Activated CD8-positive, alpha-beta T cell treated with anti-CD3 and anti-CD28 coated beads for 36 hours (primary cell): Measurements from ENCODE around the gene AJM1. TPM values are rescaled to one million over a fixed set of nuclear protein-coding genes. Genes with fewer than 3 reads are reported as not detected.
"Not testable (repeated sequence)": the region's sequence is repeated elsewhere in the genome, so short reads cannot be mapped to it uniquely, and the experiment has no call there.

ENCODE experiments used
- ATAC-seq: fragments of 200-7000 bp; cut with Tn5 transposase; one replicate; pipeline ENCODE4 v1.10.0; 2021; ENCODE audit warnings: mild to moderate bottlenecking, moderate library complexity
- CTCF ChIA-PET: fragments of 350-600 bp; sonication (Branson Sonifier 250); formaldehyde crosslinking; loops from one replicate; lab custom pipeline; 2021; ENCODE audit warnings: antibody characterized with exemption; lab: Charles Lee
- POLR2A ChIA-PET: fragments of 350-600 bp; sonication (Branson Sonifier 250); formaldehyde crosslinking; loops from one replicate; lab custom pipeline; 2021; ENCODE audit warnings: antibody characterized with exemption; lab: Charles Lee
- DNase-seq: peaks from one replicate; pipeline ENCODE4 v3.0.0-alpha.2; 2020
- H3K27ac Mint-ChIP-seq: one replicate; pipeline ENCODE4 v1.8.0; 2021; ENCODE audit warnings: mild to moderate bottlenecking, mixed read lengths
- H3K27me3 Mint-ChIP-seq: one replicate; pipeline ENCODE4 v1.8.0; 2021; ENCODE audit warnings: mixed read lengths
- H3K36me3 Mint-ChIP-seq: one replicate; pipeline ENCODE4 v1.8.0; 2021; ENCODE audit warnings: low read depth, mixed read lengths
- H3K4me1 Mint-ChIP-seq: one replicate; pipeline ENCODE4 v1.8.0; 2021; ENCODE audit warnings: low read depth, mixed read lengths
- H3K4me3 Mint-ChIP-seq: one replicate; pipeline ENCODE4 v1.8.0; 2021; ENCODE audit warnings: mild to moderate bottlenecking, moderate library complexity, mixed read lengths
- H3K9me3 Mint-ChIP-seq: one replicate; pipeline ENCODE4 v1.8.0; 2021; ENCODE audit warnings: mixed read lengths
- intact Hi-C: fragments of 100-400 bp; cut with micrococcal nuclease; formaldehyde crosslinking; loops from one replicate; pipeline ENCODE4 v1.10.0; 2022
- total RNA-seq, 2 experiments: library from RNA; stranded (reverse); gene quantifications; one replicate each; pipeline ENCODE4 v1.2.3, GENCODE V29; 2021
- TF ChIP-seq, protein P1 (sequence below): fragments of 200-600 bp; IDR thresholded peaks from one replicate; pipeline ENCODE4 v1.8.0; 2022; ENCODE audit warnings: antibody characterized with exemption, mild to moderate bottlenecking

The AJM1 gene
- total RNA-seq, 2 experiments from 2014 or later = 5.8 to 6.4 TPM

DNA sequence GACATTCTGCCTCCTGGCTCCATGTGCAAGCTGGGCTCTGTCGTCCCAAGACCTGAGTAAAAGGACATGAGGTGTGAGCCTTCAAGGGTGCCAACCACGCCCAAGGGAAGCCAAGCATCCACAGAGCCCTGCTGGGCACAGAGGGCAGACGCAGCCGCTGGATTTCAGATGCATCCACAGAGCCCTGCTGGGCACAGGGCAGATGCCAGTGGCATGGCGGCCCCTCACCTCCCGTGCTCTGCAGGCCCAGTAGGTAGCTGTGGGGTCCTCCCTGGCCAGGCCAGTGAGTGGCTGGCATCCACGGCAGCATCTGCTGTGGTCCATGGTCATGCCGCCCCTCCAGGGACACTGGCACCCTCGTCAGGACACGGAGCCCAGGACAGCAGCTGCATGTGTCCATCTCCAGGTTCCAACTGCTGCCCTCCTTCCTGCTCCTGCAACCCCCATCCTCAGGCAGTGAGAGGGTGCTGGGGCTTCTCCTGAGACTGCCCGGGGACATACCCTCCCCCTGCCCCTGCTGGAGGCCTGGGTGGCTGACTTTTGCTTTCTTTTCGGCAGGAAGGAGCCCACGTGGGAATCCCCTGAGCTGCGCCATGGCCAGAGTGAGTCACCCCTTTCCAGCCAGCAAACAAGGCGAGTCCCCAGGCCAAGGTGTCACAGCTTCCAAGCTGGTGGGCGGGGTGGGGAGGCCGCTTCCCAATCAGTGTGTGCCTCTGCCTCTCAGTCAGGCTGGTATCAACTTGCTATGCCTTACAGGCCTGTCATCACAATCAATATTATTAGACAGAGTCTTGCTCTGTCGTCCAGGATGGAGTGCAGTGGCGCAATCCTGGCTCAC is 40.0 kb downstream of the AJM1 start:
- ChIA-PET POLR2A (interaction anchor here (0.6 to 2.7 kb wide), 12 partner anchors 10 to 565 kb away, joined by 3 to 15 read pairs (median 6); partner anchors contain the start of genes EDF1 and RABL6), CTCF (interaction anchor here (0.7 to 2.6 kb wide), 13 partner anchors 11 to 181 kb away, joined by 3 to 15 read pairs (median 3); partner anchors contain the start of gene AJM1)
- Mint-ChIP-seq H3K36me3 (peaks cover 12% of the 10 kb centered on the region), H3K27ac (peak overlapping the region; percentile 88), H3K4me1 (peaks cover 45% of the 10 kb centered on the region), H3K4me3 (peak overlapping the region; percentile 67), H3K9me3 (no peaks in the 10 kb centered on the region), H3K27me3 (no peaks in the 10 kb centered on the region)
- DNase-seq (peak; percentile 97), ATAC-seq (peak; percentile 66)
- TF ChIP-seq, protein P1, sequence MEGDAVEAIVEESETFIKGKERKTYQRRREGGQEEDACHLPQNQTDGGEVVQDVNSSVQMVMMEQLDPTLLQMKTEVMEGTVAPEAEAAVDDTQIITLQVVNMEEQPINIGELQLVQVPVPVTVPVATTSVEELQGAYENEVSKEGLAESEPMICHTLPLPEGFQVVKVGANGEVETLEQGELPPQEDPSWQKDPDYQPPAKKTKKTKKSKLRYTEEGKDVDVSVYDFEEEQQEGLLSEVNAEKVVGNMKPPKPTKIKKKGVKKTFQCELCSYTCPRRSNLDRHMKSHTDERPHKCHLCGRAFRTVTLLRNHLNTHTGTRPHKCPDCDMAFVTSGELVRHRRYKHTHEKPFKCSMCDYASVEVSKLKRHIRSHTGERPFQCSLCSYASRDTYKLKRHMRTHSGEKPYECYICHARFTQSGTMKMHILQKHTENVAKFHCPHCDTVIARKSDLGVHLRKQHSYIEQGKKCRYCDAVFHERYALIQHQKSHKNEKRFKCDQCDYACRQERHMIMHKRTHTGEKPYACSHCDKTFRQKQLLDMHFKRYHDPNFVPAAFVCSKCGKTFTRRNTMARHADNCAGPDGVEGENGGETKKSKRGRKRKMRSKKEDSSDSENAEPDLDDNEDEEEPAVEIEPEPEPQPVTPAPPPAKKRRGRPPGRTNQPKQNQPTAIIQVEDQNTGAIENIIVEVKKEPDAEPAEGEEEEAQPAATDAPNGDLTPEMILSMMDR = peak; percentile 24
- intact Hi-C loops = no loop called here

DNA sequence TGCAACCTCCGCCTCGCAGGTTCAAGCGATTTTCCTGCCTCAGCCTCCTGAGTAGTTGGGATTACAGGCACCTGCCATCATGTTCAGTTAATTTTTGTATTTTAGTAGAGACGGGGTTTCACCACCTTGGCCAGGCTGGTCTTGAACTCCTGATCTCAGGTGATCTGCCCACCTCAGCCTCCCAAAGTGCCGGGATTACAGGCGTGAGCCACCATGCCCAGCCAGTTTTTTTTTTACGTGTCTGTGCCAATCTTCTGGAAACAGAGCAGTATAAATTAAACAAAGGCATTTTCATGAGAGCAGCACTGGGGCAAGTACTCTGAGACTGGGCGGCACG is 40.6 kb downstream of the AJM1 start:
- intact Hi-C loops, DNase-seq, ATAC-seq, H3K9me3 Mint-ChIP-seq, H3K27me3 Mint-ChIP-seq: not testable (repeated sequence)
- Mint-ChIP-seq H3K36me3 (peaks cover 14% of the 10 kb centered on the region), H3K4me1 (peaks cover 48% of the 10 kb centered on the region), H3K27ac (peak overlapping the region; percentile 88), H3K4me3 (peak overlapping the region; percentile 67)
- ChIA-PET POLR2A (interaction anchor here (1.2 to 2.7 kb wide), 5 partner anchors 15 to 111 kb away, joined by 3 to 15 read pairs (median 6); no protein-coding TSS in a partner anchor), CTCF (interaction anchor here (1.4 to 2.6 kb wide), 3 partner anchors 38 to 75 kb away, joined by 4 to 15 read pairs (median 9); partner anchors contain the start of genes AJM1 and RABL6)

DNA sequence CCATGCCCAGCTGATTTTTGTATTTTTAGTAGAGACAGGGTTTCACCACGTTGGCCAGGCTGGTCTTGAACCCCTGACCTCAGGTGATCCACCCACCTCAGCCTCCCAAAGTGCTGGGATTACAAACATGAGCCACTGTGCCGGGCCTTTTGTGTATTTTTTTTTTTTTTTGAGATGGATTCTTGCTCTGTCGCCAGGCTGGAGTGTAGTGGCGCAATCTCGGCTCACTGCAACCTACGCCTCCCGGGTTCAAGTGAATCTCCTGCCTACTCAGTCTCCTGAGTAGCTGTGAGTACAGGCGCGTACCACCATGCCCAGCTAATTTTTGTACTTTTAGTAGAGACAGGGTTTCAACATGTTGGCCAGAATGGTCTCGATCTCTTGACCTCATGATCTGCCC is 41.4 kb downstream of the AJM1 start:
- H3K27me3 Mint-ChIP-seq, H3K9me3 Mint-ChIP-seq, H3K4me3 Mint-ChIP-seq, intact Hi-C loops, ATAC-seq, DNase-seq: not testable (repeated sequence)
- H3K4me1 Mint-ChIP-seq = peaks cover 55% of the 10 kb centered on the region
- peak overlapping the region; percentile 88 for H3K27ac Mint-ChIP-seq
- ChIA-PET POLR2A (interaction anchor here (0.6 to 2.7 kb wide), 5 partner anchors 18 to 110 kb away, joined by 3 to 15 read pairs (median 4); partner anchors contain the start of gene PAXX), CTCF (interaction anchor here (1.2 to 2.6 kb wide), 6 partner anchors 36 to 146 kb away, joined by 3 to 15 read pairs (median 6); partner anchors contain the start of genes AJM1 and RABL6)
- peaks cover 14% of the 10 kb centered on the region for H3K36me3 Mint-ChIP-seq

DNA sequence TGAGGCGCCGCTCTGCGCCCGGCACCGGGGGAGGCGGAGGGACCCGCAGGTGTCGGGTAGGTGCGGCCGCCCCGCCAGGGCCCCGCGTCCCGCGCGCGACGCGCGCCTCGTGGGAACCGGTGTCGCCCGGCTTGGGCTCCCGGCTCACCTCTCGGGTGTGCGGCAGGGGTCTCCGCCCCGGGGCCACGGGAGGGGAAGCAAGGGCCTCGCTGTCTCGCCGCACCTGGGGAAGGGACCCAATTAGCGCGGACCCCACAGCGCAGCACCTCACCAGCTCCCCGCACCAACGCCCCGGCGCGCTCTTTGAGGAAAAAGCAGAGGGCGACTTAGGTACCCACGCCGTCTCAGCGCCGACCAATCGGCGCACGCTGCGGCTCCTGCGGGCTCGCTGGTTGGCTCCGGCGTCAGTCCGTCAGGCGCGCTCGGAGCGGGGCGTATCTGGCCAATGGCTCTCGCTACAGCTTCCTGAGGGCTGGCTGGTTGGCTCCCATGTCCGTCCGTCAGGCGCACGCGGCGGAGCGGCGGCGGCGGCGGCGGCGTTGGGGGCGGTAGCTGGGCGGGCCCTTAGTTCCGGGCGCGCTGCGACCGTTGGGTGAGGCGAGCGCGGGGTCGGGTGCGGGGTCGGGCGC is 43.8 kb downstream of the AJM1 start, which contains the start of gene TRAF2:
Gene TRAF2, plus strand, starts transcription at position 567 of the 629 bp plus-strand sequence. CDS start 12,225 bp downstream, outside the sequence.
- CTCF ChIA-PET = interaction anchor here (0.6 to 1.3 kb wide), 4 partner anchors 43 to 143 kb away, joined by 3 to 6 read pairs (median 3); partner anchors contain the start of genes AJM1, C8G and FBXW5
- Mint-ChIP-seq H3K36me3 (peaks cover 26% of the 10 kb centered on the region), H3K4me1 (peaks cover 57% of the 10 kb centered on the region), H3K4me3 (peak within 1 kb of the TSS; percentile 89), H3K27me3 (no peaks in the 10 kb centered on the region), H3K9me3 (no peaks in the 10 kb centered on the region), H3K27ac (peak within 1 kb of the TSS; percentile 84)
- ATAC-seq (peak; percentile 88), DNase-seq (peak; percentile 98)
- TF ChIP-seq, protein P1 = no peak
- POLR2A ChIA-PET = interaction anchor here (0.5 to 6.6 kb wide), 9 partner anchors 11 to 148 kb away, joined by 3 to 49 read pairs (median 3); partner anchors contain the start of genes EDF1, PAXX and RABL6
- intact Hi-C loops = no loop called here

DNA sequence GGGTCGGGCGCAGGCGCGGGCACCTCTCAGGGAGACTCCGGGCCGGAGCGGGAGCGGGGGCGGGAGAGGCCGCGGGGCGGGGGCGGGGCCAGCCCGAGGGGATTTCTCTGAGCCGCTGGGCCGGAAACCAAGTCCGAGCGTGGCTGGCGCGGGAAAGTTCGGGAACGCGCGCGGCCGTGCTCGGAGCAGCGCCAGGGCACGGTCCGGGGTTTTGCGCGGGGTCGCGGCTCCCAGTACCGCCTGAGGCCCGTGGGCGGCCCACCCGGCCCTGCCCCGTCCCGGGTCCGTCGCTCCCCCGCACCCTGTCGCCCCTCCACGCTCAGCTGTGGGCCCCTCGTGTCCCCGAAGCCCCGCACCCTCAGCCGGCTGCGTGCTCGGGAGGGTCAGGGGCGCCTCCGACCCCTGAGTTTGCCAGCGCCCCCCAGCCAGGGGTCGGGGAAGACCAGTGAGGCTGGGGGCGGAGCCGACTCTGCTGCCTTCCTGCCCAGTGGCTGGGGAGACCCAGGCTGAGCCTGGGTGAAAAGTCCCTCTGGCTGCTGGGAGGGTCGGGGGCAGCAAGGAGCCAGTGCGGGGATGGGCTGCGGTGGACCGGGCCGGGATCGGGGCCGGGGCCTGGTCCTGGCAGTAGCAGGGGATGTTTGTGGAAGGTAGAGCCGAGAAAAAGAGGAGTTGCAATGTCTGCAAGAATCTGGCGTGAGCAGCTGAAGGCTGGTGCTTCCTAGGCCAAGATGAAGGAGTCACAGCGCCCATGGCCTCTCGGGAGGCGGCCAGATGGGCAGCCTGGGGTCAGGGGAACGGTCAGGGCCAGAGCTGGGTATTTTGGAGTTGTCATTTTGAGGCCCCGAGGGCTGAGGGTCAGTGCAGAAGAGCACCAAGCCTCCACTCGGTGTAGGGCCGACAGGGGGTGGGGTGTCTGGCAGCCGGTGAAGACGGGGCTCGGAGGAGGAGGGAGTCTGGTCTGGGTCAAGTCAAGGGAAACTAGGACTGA is 44.6 kb downstream of the AJM1 start:
- ATAC-seq (no peak), DNase-seq (peak; percentile 50)
- Mint-ChIP-seq H3K27me3 (no peaks in the 10 kb centered on the region), H3K4me1 (peaks cover 48% of the 10 kb centered on the region), H3K9me3 (no peaks in the 10 kb centered on the region), H3K36me3 (peaks cover 28% of the 10 kb centered on the region), H3K4me3 (peak overlapping the region; percentile 89), H3K27ac (peak overlapping the region; percentile 84)
- ChIA-PET POLR2A (interaction anchor here (0.5 to 6.6 kb wide), 11 partner anchors 10 to 147 kb away, joined by 3 to 49 read pairs (median 3); partner anchors contain the start of genes EDF1, PAXX and RABL6), CTCF (interaction anchor here (0.6 to 1.3 kb wide), 4 partner anchors 8 to 142 kb away, joined by 3 to 6 read pairs (median 3); partner anchors contain the start of genes AJM1, C8G and FBXW5)
- intact Hi-C loops = no loop called here
- TF ChIP-seq, protein P1 = no peak
